Stimulated activated CD8-positive, alpha-beta memory T cell treated with anti-CD3 and anti-CD28 coated beads, Interleukin-4, amount 100 ng/mL, for 48 hours (primary cell): Measurements from ENCODE around the gene AKR1C3.
"Not testable (repeated sequence)": the region's sequence is repeated elsewhere in the genome, so short reads cannot be mapped to it uniquely, and the experiment has no call there.

Source experiments
- DNase-seq: peaks from one replicate; pipeline ENCODE4 v3.0.0-alpha.2; 2020

AKR1C3 gene

DNA sequence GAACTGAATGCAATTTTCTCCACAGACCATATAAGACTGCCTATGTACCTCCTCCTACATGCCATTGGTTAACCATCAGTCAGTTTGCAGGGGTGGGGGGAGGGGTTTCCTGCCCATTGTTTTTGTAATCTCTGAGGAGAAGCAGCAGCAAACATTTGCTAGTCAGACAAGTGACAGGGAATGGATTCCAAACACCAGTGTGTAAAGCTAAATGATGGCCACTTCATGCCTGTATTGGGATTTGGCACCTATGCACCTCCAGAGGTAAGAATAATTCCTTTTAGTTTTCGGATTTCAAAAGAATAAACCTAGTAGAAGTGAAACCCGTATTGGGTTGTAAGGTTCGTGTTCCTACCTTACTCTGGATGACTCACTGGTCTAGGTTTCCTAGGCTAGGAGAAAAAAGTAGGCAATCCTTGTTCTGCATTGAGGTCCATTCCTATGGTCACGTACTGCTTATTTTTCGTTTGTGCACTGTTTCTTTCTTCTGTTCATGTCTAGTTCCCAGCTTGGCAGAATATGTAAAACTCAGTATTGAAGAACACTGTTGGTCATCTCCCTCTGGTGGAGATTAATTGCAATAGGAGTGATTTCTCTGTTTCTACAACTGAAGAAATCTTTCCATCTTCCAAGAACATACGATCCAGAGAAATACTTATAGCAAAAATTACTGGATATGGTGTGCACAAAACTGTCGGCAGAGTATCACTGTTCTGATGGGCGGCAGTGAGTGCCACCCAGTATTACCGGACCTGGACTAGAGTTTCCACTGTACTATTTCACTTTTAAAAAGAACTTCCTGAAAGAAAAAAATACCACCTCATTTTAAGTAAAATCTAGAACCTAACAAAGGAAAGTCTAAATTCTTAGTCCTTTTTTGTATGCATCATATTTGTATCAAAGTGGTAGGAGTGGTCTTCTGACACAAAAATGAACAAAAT lies at the start of gene AKR1C3:
TSS of gene AKR1C3 (plus strand) at position 150 of the 941 bp plus-strand sequence. CDS start at position 181, 31 bp downstream.
- no peak for DNase-seq

- DNase-seq = no peak
Measured at GRCh38 chr10:5045095-5045494, 49.1 kb upstream of the AKR1C3 start.

GRCh38 chr10:5046410-5046809 lies 47.8 kb upstream of the AKR1C3 start:
- DNase-seq = no peak

DNA sequence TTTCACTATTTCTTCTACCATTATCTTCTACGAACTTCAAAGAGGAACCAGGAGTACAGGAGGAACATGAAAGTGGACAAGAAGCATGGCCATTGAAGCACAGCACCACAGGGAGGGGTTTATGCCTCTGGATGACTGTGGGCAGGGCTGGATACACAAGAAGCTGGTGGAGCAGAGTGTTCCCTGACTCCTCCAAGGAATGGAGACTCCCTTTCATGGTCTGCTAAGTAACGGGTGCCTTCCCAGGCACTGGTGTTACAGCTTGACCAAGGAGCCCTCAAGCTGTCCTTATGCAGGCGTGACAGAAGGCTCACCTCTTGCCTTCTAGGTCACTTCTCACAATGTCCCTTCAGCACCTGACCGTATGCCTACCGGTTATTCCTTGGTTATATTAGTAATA lies 47.2 kb upstream of the AKR1C3 start:
- not testable (repeated sequence) for DNase-seq

DNA sequence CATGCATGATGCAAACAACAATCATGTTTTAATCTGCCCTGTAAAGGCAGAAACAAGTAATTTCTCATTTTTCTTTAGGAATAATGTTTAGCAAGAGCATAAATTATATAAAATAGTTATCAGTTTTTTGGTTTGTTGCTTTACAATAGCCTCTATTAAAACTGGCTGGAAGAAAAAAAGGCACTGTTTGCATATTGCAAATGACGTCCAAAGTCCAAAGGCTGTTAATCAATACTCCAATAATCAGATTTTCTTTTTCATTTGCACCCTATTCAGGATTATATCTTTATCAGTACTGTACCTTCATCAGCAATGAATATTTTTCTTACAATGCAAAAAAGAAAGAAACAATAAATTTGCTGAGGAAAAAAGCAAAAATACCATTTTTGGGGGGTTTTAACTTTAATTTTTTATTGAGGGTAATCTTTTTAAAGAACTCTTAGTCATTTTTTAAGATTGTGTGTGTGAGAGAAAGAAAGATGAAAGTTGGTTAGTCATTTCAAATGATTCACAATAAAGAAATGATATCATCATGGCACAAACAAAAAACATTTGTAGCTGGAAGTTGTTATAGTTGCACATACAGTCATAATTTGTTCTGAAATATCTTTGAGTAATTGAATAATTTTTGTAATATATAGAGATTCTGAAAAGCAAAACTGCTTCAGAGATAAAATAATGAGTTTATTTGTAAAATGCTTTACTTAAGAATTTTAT lies 46.1 kb upstream of the AKR1C3 start:
- no peak for DNase-seq

DNA sequence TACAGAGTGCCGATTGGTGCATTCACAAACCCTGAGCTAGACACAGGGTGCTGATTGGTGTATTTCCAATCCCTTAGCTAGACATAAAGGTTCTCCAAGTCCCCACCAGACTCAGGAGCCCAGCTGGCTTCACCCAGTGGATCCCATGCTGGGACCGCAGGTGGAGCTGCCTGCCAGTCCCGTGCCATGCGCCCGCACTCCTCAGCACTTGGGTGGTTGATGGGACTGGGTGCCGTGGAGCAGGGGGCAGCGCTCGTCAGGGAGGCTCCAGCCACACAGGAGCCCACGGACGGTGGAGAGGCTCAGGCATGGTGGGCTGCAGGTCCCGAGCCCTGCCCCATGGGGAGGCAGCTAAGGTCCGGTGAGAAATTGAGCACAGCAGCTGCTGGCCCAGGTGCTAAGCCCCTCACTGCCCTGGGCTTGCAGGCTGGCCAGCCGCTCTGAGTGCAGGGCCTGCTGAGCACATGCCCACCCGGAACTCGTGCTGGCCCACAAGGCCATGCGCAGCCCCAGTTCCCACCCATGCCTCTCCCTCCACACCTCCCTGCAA lies 41.2 kb upstream of the AKR1C3 start:
- not testable (repeated sequence) for DNase-seq

DNA sequence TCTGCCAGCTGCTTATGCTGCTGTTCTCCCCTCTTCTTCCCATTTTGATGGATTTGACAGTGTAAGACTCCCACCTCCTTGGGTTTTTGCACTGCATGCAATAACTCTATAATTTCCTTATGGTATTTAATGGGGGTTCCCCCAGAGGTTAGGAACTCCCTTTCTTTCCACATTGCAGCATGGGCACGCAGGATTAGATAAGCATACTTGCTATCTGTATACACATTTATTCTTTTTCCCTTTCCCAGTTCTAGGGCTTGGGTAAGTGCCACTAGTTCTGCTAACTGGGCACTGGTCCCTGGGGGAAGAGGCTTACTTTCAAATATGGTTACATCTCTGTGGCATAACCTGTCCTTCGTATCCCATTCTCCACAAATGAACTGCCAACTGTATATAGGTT lies 39.4 kb upstream of the AKR1C3 start:
- not testable (repeated sequence) for DNase-seq

- DNase-seq = not testable (repeated sequence)
Measured at GRCh38 chr10:5059267-5059666, 34.9 kb upstream of the AKR1C3 start.

- DNase-seq = not testable (repeated sequence)
Measured at GRCh38 chr10:5060791-5061190, 33.4 kb upstream of the AKR1C3 start.

GRCh38 chr10:5064656-5065055 lies 29.6 kb upstream of the AKR1C3 start:
- DNase-seq = no peak

- no peak for DNase-seq
Measured at GRCh38 chr10:5068274-5068984, 25.8 kb upstream of the AKR1C3 start.

DNA sequence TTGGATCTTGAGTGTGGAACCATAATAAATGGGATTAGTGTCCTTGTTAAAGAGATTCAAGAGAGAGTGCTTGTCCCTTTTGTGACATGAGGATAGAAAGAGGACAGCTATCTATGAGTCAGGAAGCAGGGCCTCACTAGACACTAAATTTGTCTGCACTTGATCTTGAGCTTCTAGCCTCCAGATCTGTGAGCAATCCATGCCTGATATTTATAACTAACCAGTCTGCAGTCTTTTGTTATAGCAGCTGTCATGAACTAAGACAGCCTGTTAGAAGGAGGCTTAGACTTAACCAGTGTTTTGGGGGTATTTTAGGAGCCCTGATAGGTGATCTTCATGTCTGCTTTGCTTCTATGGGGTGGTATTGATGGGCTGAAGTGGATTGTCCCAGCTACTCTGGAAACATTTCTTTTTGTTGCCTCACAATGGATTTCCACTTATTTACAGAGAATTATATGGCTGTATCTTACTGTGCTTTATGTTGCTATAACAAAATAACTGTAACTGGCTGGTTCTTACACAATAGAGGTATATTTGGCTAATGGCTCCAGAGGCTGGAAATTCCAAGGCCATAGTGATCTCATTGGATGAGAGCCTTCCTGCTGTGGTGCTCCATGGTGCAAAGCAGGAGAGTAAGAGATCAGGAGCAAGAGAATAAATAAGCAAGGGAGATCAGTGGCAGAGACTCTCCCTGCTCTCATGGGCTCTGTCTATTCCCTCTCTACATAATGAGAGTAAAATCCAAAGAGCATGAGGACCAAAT lies 23.4 kb upstream of the AKR1C3 start:
- no peak for DNase-seq

- DNase-seq = no peak
Measured at GRCh38 chr10:5071411-5072198, 22.6 kb upstream of the AKR1C3 start.

DNA sequence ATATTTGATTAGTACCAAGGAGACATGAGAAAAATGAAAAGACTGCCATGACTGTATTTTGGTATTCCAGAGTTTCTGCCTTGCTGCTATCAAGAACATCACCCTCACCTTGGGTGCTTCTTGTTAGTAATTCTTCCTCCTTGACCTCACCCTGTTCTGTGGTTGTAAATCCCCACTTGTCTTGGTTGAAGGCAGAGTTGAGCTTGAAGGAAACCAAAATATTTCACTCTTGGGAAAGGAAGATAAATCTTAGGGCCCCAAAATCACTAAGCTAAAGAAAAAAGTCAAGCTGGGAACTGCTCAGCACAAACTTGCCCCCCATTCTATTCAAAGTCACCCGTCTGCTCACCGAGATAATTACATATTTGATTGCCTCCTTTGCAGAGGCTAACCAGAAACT lies 20.6 kb upstream of the AKR1C3 start:
- DNase-seq = no peak

- no peak for DNase-seq
Measured at GRCh38 chr10:5076615-5077014, 17.6 kb upstream of the AKR1C3 start.

DNA sequence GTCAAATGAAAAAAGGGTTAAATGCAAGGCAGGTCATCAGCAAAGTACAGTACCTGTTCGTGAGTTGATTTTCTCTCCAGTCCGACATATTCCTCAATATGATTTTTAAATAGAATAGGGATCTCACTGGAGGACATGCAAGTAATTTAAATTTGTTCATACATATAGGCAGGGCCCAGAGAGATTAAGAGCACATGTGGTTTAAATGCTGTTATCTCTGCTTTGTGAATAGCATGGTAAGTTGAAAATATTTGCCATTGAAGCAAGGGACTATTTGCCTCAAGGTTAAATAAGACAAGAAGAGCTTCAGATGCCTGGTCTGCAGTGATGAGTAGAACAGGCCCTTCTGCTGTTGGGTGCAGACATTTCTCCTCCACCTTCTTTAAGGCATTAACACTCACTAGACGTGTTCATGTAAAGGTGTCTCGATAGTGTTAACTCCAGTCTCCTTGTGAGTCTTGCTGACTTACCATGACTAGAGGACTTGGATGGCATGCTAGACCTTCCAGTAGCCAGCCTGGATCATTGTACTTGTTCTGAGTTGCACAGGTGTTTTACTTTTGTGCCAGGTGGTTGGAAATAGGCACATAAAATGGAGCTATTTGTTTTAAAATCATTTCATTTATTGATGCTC lies 15.6 kb upstream of the AKR1C3 start:
- no peak for DNase-seq

DNA sequence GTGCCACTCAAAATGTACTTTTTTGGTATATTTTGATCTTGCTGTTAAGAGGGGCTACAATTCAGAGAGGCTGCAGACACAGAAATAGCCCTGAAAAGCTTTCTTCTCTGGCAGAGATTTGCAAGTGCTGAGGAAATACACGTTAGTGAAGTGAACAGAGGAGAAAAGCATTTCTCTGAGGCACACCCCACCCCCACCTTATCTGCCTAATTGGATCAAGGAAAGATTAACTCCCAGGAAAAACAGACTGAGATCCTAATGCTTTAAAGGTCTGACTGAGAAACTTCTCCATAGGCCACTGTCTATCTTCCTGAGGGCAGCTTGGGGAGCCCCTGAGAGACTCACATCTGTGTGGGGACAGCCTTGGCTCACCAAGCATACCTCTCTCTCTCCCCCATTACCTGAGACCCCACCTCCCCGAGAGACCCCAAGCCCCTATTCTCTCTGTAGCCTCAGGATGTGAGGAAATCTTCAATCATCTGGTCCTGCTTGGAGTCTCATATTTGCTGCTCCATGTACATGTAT lies 14.8 kb upstream of the AKR1C3 start:
- DNase-seq = no peak

DNA sequence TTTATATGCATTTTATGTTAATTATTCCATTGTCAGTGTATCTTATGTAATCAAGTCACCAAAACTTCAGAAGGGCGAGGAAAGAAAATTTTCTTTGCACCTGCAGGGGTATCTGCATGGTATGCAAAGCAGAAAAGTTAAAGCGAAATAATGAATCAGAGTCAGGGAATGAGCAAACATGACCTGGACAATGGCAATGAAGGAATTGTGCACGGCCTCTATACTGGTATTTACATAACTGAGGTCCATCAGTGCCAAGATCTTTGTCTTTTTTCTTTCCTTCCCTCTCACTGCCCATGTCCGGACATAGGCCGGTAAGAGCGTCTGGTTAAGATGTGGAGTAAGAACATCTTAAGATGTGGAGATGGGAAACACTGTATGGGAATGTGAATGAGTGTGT lies 14.4 kb upstream of the AKR1C3 start:
- DNase-seq = no peak

DNA sequence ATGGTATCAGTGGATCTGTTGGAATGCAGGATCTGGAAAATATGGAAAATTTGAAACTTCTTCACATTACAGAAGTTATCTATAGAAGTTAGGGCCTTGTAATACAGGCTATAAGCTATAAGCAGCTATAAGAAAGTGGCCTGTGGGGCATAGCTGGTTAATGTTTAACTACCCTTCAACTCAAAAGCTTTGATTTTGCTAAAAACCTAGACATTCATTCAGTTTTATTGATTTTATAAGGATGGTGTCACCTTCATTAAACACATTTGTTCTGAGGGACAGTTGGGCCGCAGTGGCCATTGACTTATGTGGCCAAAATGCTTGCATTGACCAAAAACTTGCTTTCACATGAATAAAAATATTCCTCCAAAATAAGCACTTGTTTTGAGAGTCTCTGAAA lies 13.1 kb upstream of the AKR1C3 start:
- DNase-seq = no peak

- no peak for DNase-seq
Measured at GRCh38 chr10:5088703-5089261, 5.4 kb upstream of the AKR1C3 start.
